Activated T-cell treated with anti-CD3 and anti-CD28 coated beads, Interleukin-2, amount 50 U/mL, for 4 hours (primary cell): ENCODE results near the gene TMEM98. TPM values are rescaled to one million over a fixed set of nuclear protein-coding genes. Genes with fewer than 3 reads are reported as not detected.
"Not testable (repeated sequence)": the region's sequence is repeated elsewhere in the genome, so short reads cannot be mapped to it uniquely, and the experiment has no call there.

Experiments
- ATAC-seq, 2 donors: fragments of 200-7000 bp; cut with Tn5 transposase; one replicate each; pipeline ENCODE4 v1.10.0; 2021
- DNase-seq: peaks from one replicate; pipeline ENCODE4 v3.0.0-alpha.2; 2020
- H3K27me3 Mint-ChIP-seq: one replicate; pipeline ENCODE4 v1.8.0; 2021; ENCODE audit warnings: low read depth, mixed read lengths
- H3K36me3 Mint-ChIP-seq: one replicate; pipeline ENCODE4 v1.8.0; 2022; ENCODE audit warnings: mixed read lengths; ENCODE audit not compliant: insufficient read depth
- H3K4me1 Mint-ChIP-seq: one replicate; pipeline ENCODE4 v1.8.0; 2021; ENCODE audit warnings: low read depth, mixed read lengths
- H3K4me3 Mint-ChIP-seq: one replicate; pipeline ENCODE4 v1.8.0; 2021; ENCODE audit warnings: mild to moderate bottlenecking, moderate library complexity, mixed read lengths
- H3K9me3 Mint-ChIP-seq: one replicate; pipeline ENCODE4 v1.8.0; 2021; ENCODE audit warnings: mixed read lengths
- total RNA-seq, 3 donors: library from RNA; stranded (reverse); gene quantifications; one replicate each; pipeline ENCODE4 v1.2.1, GENCODE V29; 2021

The TMEM98 gene
- total RNA-seq, 3 donors from 2014 or later: 0.16 to 0.86 (median 0.54) TPM

GRCh38 chr17:32962320-32962711 lies 34.4 kb downstream of the TMEM98 start:
- ATAC-seq (no peak), DNase-seq (no peak)
- Mint-ChIP-seq H3K4me1 (no peaks in the 10 kb centered on the region), H3K36me3 (no peaks in the 10 kb centered on the region), H3K4me3 (no peak overlapping the region), H3K27me3 (peaks cover 37% of the 10 kb centered on the region), H3K9me3 (no peaks in the 10 kb centered on the region)

GRCh38 chr17:32964541-32964940 lies 36.6 kb downstream of the TMEM98 start:
- H3K4me3 Mint-ChIP-seq: no peak overlapping the region
- ATAC-seq (no peak), DNase-seq (no peak)
- no peaks in the 10 kb centered on the region for H3K4me1 Mint-ChIP-seq
- no peaks in the 10 kb centered on the region for H3K9me3 Mint-ChIP-seq
- H3K27me3 Mint-ChIP-seq: peaks cover 35% of the 10 kb centered on the region
- H3K36me3 Mint-ChIP-seq: no peaks in the 10 kb centered on the region

- ATAC-seq, H3K4me3 Mint-ChIP-seq, H3K9me3 Mint-ChIP-seq, DNase-seq, H3K4me1 Mint-ChIP-seq, H3K36me3 Mint-ChIP-seq: not testable (repeated sequence)
- peaks cover 16% of the 10 kb centered on the region for H3K27me3 Mint-ChIP-seq
Observed at GRCh38 chr17:32969231-32969630, 41.3 kb downstream of the TMEM98 start.

GRCh38 chr17:32970281-32970680 lies 42.3 kb downstream of the TMEM98 start:
- no peaks in the 10 kb centered on the region for H3K9me3 Mint-ChIP-seq
- ATAC-seq (no peak), DNase-seq (no peak)
- peaks cover 10% of the 10 kb centered on the region for H3K4me1 Mint-ChIP-seq
- no peaks in the 10 kb centered on the region for H3K36me3 Mint-ChIP-seq
- H3K4me3 Mint-ChIP-seq: no peak overlapping the region
- H3K27me3 Mint-ChIP-seq: peaks cover 8% of the 10 kb centered on the region

GRCh38 chr17:32971171-32971570 lies 43.2 kb downstream of the TMEM98 start:
- no peak for DNase-seq
- Mint-ChIP-seq H3K4me3 (no peak overlapping the region), H3K4me1 (peaks cover 10% of the 10 kb centered on the region), H3K9me3 (no peaks in the 10 kb centered on the region), H3K27me3 (peaks cover 4% of the 10 kb centered on the region), H3K36me3 (no peaks in the 10 kb centered on the region)
- peak; percentile 70 to 73 for ATAC-seq

- DNase-seq: no peak
- Mint-ChIP-seq H3K9me3 (no peaks in the 10 kb centered on the region), H3K36me3 (no peaks in the 10 kb centered on the region), H3K4me1 (peaks cover 3% of the 10 kb centered on the region), H3K4me3 (no peak overlapping the region), H3K27me3 (peaks cover 2% of the 10 kb centered on the region)
- no peak for ATAC-seq
Observed at GRCh38 chr17:32976131-32976530, 48.2 kb downstream of the TMEM98 start.

GRCh38 chr17:32976605-32977004 lies 48.7 kb downstream of the TMEM98 start:
- no peak overlapping the region for H3K4me3 Mint-ChIP-seq
- no peaks in the 10 kb centered on the region for H3K9me3 Mint-ChIP-seq
- no peak for ATAC-seq
- H3K36me3 Mint-ChIP-seq: no peaks in the 10 kb centered on the region
- peaks cover 2% of the 10 kb centered on the region for H3K27me3 Mint-ChIP-seq
- no peaks in the 10 kb centered on the region for H3K4me1 Mint-ChIP-seq
- no peak for DNase-seq

- DNase-seq (no peak), ATAC-seq (no peak)
- peaks cover 21% of the 10 kb centered on the region for H3K27me3 Mint-ChIP-seq
- H3K4me1 Mint-ChIP-seq: no peaks in the 10 kb centered on the region
- H3K9me3 Mint-ChIP-seq: peaks cover 6% of the 10 kb centered on the region
- H3K36me3 Mint-ChIP-seq: no peaks in the 10 kb centered on the region
- no peak overlapping the region for H3K4me3 Mint-ChIP-seq
Observed at GRCh38 chr17:32980230-32980629, 52.3 kb downstream of the TMEM98 start.

- H3K4me3 Mint-ChIP-seq, ATAC-seq: not testable (repeated sequence)
Observed at GRCh38 chr17:32981611-32982010, 53.7 kb downstream of the TMEM98 start.

GRCh38 chr17:32985050-32985756 lies 57.2 kb downstream of the TMEM98 start:
- Mint-ChIP-seq H3K36me3 (no peaks in the 10 kb centered on the region), H3K4me1 (no peaks in the 10 kb centered on the region), H3K9me3 (peaks cover 15% of the 10 kb centered on the region), H3K4me3 (no peak overlapping the region), H3K27me3 (peaks cover 21% of the 10 kb centered on the region)
- DNase-seq: no peak
- no peak for ATAC-seq

More at GRCh38 chr17:32981611-32982010, 53.7 kb downstream of the TMEM98 start:
- peaks cover 21% of the 10 kb centered on the region for H3K27me3 Mint-ChIP-seq
- not testable (repeated sequence) for H3K36me3 Mint-ChIP-seq, H3K9me3 Mint-ChIP-seq, H3K4me1 Mint-ChIP-seq, DNase-seq

GRCh38 chr17:32987453-32987805 lies 59.5 kb downstream of the TMEM98 start:
- H3K4me1 Mint-ChIP-seq, H3K36me3 Mint-ChIP-seq, H3K9me3 Mint-ChIP-seq, ATAC-seq, H3K4me3 Mint-ChIP-seq, DNase-seq: not testable (repeated sequence)
- peaks cover 18% of the 10 kb centered on the region for H3K27me3 Mint-ChIP-seq

- not testable (repeated sequence) for ATAC-seq, H3K4me3 Mint-ChIP-seq, H3K36me3 Mint-ChIP-seq, H3K4me1 Mint-ChIP-seq, H3K9me3 Mint-ChIP-seq, DNase-seq
- H3K27me3 Mint-ChIP-seq: peaks cover 14% of the 10 kb centered on the region
Observed at GRCh38 chr17:32987868-32988267, 59.9 kb downstream of the TMEM98 start.

- Mint-ChIP-seq H3K4me3 (no peak overlapping the region), H3K36me3 (no peaks in the 10 kb centered on the region), H3K9me3 (peaks cover 10% of the 10 kb centered on the region), H3K4me1 (no peaks in the 10 kb centered on the region), H3K27me3 (peaks cover 13% of the 10 kb centered on the region)
- no peak for DNase-seq
- no peak for ATAC-seq
Observed at GRCh38 chr17:32988481-32989101, 60.6 kb downstream of the TMEM98 start.

- Mint-ChIP-seq H3K4me1 (no peaks in the 10 kb centered on the region), H3K36me3 (no peaks in the 10 kb centered on the region), H3K9me3 (peaks cover 10% of the 10 kb centered on the region), H3K27me3 (peaks cover 6% of the 10 kb centered on the region), H3K4me3 (no peak overlapping the region)
- DNase-seq (no peak), ATAC-seq (no peak)
Observed at GRCh38 chr17:32992321-32993033, 64.5 kb downstream of the TMEM98 start.

- ATAC-seq (no peak), DNase-seq (no peak)
- Mint-ChIP-seq H3K4me3 (no peak overlapping the region), H3K36me3 (no peaks in the 10 kb centered on the region), H3K4me1 (peaks cover 4% of the 10 kb centered on the region), H3K9me3 (no peaks in the 10 kb centered on the region), H3K27me3 (peaks cover 13% of the 10 kb centered on the region)
Observed at GRCh38 chr17:32993977-32994376, 66.0 kb downstream of the TMEM98 start.
